ENCODE results near the gene SLC6A19. TPM values are rescaled to one million over a fixed set of nuclear protein-coding genes. Genes with fewer than 3 reads are reported as not detected.
A peak's percentile ranks its signal among the peaks of the same experiment; 100 is the strongest.

Gene SLC6A19
- total RNA-seq, 2 donors from 2014 or later = not detected

DNA sequence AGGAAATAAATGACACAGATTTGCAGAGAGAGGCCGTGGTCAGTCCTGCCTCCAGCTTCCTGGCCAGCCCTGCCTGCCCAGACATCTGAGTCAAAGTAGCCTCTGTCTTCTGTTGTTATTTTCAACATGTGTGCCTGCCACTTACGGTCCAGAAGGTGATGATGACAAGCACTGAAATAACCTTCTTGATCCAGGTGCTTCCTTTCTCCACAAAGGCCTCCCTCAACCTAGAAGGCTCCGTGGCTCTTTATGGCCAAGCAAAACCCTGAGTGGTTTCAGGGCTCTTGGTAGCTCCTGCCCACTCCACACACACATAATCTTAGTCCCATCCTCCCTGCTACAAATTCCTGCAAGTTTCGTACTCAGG, 34.1 kb upstream of the SLC6A19 start:
- Histone ChIP-seq H3K27me3 (no peaks in the 10 kb centered on the region), H3K4me3 (no peak overlapping the region), H3K27ac (no peak overlapping the region), H3K4me1 (peaks cover 0 to 13% of the 10 kb centered on the region in 2 donors), H3K36me3 (no peaks in the 10 kb centered on the region), H3K9me3 (no peaks in the 10 kb centered on the region)
- no peak for DNase-seq (ENCODE audit: low spot score)
- TF ChIP-seq, protein P1, sequence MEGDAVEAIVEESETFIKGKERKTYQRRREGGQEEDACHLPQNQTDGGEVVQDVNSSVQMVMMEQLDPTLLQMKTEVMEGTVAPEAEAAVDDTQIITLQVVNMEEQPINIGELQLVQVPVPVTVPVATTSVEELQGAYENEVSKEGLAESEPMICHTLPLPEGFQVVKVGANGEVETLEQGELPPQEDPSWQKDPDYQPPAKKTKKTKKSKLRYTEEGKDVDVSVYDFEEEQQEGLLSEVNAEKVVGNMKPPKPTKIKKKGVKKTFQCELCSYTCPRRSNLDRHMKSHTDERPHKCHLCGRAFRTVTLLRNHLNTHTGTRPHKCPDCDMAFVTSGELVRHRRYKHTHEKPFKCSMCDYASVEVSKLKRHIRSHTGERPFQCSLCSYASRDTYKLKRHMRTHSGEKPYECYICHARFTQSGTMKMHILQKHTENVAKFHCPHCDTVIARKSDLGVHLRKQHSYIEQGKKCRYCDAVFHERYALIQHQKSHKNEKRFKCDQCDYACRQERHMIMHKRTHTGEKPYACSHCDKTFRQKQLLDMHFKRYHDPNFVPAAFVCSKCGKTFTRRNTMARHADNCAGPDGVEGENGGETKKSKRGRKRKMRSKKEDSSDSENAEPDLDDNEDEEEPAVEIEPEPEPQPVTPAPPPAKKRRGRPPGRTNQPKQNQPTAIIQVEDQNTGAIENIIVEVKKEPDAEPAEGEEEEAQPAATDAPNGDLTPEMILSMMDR (IDR thresholded peaks at IDR 0.05) = no peak

DNA sequence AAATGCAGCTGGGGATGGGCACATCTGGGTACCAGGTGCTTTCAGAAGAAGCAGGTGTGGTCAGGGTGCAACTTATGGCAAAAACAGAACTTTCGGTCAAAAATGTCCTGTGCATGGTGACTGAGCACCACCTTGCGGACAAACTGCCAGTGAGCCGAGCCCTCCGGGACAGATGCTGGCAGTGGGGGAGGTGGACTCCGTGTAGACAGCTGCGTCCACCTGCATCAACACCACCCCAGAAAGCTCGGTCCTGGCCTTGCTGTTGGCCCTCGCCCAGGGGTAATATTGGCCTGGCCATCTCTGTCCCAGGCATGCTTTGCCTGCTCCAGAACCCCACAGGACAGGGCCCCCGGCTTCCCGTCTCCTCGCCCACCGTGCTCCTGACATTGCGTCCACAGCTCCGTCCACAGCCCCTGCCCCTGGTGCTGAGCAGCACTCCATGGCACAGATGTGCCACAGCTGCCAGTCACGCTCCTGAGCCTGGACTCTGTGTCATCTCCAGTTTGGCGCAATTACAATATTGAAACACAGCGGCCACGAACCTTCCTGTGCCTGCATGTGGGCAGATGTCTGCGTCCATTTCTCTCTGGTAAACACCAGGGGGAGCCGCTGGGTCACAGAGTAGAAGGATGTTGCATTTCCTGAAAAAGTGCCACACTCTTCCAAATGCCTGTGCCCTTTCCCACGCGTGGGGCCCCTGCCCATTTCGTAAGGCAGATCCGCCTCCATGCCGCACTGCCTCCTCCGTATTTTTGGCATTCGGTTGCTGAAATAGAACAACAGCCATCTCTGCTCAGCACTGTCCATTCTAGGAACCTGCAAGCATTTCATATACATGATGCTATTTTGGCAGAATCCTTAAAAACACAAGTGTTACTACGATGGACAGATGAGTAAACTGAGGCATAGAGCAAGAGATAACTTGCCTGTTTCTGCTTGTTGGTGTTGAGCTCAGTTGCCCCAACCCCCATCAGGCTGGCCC, 33.4 kb upstream of the SLC6A19 start:
- Histone ChIP-seq H3K36me3 (no peaks in the 10 kb centered on the region), H3K27ac (no peak overlapping the region), H3K4me3 (peak overlapping the region in 1 of 2 donors; percentile 29), H3K4me1 (peaks cover 0 to 11% of the 10 kb centered on the region in 2 donors), H3K27me3 (no peaks in the 10 kb centered on the region), H3K9me3 (no peaks in the 10 kb centered on the region)
- peak; percentile 77 for DNase-seq (ENCODE audit: low spot score)
- TF ChIP-seq, protein P1 (IDR thresholded peaks at IDR 0.05) = peak; percentile 41 to 74

DNA sequence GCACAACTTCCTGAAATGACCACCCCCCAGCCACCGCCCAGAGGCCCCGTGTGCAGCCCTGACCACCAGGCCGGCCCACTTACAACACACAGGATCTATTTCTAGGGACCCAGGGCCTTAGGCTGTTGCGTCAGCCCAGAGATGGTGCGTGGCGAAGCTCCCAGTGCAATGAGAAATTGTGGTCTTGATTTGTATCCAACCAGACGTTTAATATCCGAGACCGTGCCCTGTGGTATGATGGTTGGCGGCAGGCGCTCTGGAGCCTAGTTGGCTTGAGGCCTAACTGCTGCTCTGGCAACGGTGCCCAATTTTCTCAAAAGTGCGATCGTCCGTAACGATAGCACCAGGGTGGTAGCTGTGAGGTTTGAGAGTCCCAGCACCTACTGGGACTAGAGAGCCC, 32.6 kb upstream of the SLC6A19 start:
- no peak for DNase-seq (ENCODE audit: low spot score)
- TF ChIP-seq, protein P1 (IDR thresholded peaks at IDR 0.05) = no peak

DNA sequence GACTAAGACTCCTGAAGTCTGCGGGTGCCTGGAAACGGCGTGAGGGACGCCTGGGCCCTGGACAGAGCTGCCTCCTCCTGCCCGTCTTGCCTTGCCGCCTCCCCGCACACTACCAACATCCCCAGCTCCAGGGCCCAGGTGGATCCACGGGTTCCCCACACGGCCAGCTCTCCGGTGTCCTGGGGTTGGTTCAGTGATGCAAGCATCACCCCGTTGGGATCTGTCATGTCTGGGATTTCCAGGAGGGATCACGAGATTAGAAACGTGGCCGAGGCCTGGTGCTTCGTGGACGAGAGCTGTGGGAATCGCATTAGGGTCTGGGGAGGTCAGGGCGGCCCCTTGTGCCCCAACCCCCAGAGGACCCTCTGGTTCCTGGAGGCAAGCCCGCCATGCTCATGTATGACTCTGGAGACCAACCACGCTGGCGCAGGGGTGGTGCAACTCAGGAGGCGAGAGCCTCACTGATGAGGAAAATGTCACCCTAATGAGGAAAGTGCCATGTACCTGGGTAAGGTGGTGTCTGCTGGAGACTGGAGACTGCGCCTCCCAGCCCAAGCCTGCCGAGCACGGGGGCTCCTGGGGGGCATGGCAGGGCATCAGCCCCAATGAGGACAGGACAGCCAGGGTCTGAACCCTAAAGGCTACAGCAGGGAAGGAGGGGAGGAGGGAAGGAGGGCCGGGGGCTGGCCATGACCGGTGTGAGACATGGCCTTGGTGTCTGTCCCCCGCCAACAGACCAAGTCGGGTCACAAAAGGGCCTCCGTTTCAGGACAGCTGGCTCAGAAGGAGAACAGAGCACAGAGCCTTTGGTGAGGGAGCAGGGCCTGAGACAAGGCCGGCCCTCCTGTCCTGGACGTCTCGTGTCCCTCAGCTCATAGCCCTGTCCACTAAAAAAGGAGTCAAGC, 31.9 kb upstream of the SLC6A19 start:
- no peak overlapping the region for H3K4me3 ChIP-seq
- peaks cover 0 to 11% of the 10 kb centered on the region in 2 donors for H3K4me1 ChIP-seq
- no peaks in the 10 kb centered on the region for H3K9me3 ChIP-seq
- no peaks in the 10 kb centered on the region for H3K36me3 ChIP-seq
- TF ChIP-seq, protein P1 (IDR thresholded peaks at IDR 0.05) = no peak
- no peak for DNase-seq (ENCODE audit: low spot score)
- H3K27me3 ChIP-seq = no peaks in the 10 kb centered on the region
- no peak overlapping the region for H3K27ac ChIP-seq

More for the DNA sequence above, 32.6 kb upstream of the SLC6A19 start:
- Histone ChIP-seq H3K9me3 (no peaks in the 10 kb centered on the region), H3K36me3 (no peaks in the 10 kb centered on the region), H3K27me3 (no peaks in the 10 kb centered on the region), H3K4me3 (no peak overlapping the region), H3K27ac (no peak overlapping the region), H3K4me1 (peaks cover 0 to 11% of the 10 kb centered on the region in 2 donors)

DNA sequence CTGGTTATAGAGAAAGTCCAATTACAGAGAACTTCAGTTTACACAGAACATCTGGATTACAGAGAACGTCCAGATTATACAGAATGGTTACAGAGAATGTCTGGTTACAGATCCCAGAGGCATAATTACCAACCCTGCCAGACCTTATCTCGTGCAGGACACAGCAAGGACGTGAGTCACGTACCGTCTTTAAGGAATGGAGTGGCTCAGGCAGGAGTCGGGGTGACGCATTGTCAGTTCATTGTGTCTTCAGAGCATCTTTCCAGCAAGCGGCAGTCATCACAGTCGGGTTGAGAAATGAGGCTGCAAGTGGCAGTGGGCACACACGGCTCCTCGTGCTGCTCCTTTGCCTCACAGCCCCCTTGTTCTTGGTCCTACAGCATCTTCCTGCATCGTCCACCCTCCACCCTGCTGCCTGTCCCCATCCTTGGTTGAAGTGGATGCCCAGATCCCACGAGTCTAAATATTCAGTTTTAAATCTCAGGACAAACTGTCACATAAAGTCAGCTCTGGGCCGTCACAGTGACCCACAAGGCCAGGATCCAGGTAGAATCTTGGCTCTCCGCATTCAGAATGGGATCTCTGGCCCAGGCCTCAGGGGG, 30.0 kb upstream of the SLC6A19 start:
- TF ChIP-seq, protein P1 (IDR thresholded peaks at IDR 0.05) = no peak
- H3K4me1 ChIP-seq = peaks cover 0 to 11% of the 10 kb centered on the region in 2 donors
- DNase-seq (ENCODE audit: low spot score) = no peak
- H3K27ac ChIP-seq = no peak overlapping the region
- H3K4me3 ChIP-seq = no peak overlapping the region
- no peaks in the 10 kb centered on the region for H3K27me3 ChIP-seq
- no peaks in the 10 kb centered on the region for H3K36me3 ChIP-seq
- no peaks in the 10 kb centered on the region for H3K9me3 ChIP-seq

All from right atrium auricular region (tissue), 2 donors.